GM06990 (cell line): ENCODE data around the gene EVC.

ENCODE experiments used
- DNase-seq: peaks from one replicate; pipeline ENCODE4 v3.0.0-alpha.2; 2011; ENCODE audit not compliant: insufficient read length; ENCODE audit errors: extremely low read depth
- H3K27me3 ChIP-seq: replicated peaks from 2 replicates; pipeline ENCODE4 v1.6.0; 2011; ENCODE audit warnings: low read length; ENCODE audit not compliant: control insufficient read depth, insufficient read depth
- H3K36me3 ChIP-seq: 2 replicates; pipeline ENCODE4 v1.5.1; 2011; ENCODE audit warnings: low read length; ENCODE audit not compliant: control insufficient read depth, insufficient read depth
- H3K4me3 ChIP-seq: replicated peaks from 2 replicates; pipeline ENCODE4 v1.5.1; 2011; ENCODE audit warnings: low read depth, mild to moderate bottlenecking, control low read depth, low read length
- CTCF ChIP-seq: IDR thresholded peaks from 2 replicates; pipeline ENCODE4 v1.5.1; 2011; ENCODE audit warnings: low read length, control low read depth, mild to moderate bottlenecking, inconsistent platforms; ENCODE audit not compliant: insufficient read depth, poor library complexity, severe bottlenecking

EVC gene

GRCh38 chr4:5718411-5718810 is 7.4 kb downstream of the EVC start:
- TF ChIP-seq CTCF = no peak
- Histone ChIP-seq H3K36me3 (peaks cover 3% of the 10 kb centered on the region), H3K27me3 (no peaks in the 10 kb centered on the region), H3K4me3 (no peak overlapping the region)
- no peak for DNase-seq

- TF ChIP-seq CTCF = peak; percentile 7
- H3K4me3 ChIP-seq = no peak overlapping the region
- peak; percentile 34 for DNase-seq
- peaks cover 3% of the 10 kb centered on the region for H3K36me3 ChIP-seq
- H3K27me3 ChIP-seq = no peaks in the 10 kb centered on the region
These were observed 8.5 kb downstream of the EVC start for GRCh38 chr4:5719350-5720055.

GRCh38 chr4:5720157-5720850 is 9.3 kb downstream of the EVC start:
- Histone ChIP-seq H3K4me3 (no peak overlapping the region), H3K36me3 (peaks cover 3% of the 10 kb centered on the region), H3K27me3 (no peaks in the 10 kb centered on the region)
- TF ChIP-seq CTCF = no peak
- no peak for DNase-seq

- DNase-seq = no peak
- no peak overlapping the region for H3K4me3 ChIP-seq
- H3K36me3 ChIP-seq = peaks cover 3% of the 10 kb centered on the region
- H3K27me3 ChIP-seq = no peaks in the 10 kb centered on the region
- no peak for TF ChIP-seq CTCF
These were observed 10.0 kb downstream of the EVC start for GRCh38 chr4:5720980-5721379.

DNA sequence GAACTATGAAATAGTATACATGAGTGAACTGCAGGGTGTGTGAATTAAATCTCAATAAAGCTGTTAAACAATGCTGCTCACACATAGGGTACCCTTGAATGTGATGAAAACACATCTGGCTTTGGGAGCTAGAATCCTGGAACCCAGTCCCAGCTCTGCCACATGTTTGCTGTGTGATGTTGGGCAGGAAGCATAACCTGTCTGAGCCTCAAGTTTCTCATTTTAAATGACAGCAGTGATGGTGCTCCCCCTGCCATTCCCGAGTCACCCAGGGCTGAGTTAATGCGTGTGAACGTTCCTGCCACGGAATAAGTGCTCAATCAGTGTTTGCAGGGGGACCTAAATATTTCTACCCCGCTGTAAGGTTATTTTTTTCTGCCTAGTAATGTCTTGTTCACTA is 10.9 kb downstream of the EVC start:
- Histone ChIP-seq H3K36me3 (peaks cover 5% of the 10 kb centered on the region), H3K4me3 (no peak overlapping the region), H3K27me3 (no peaks in the 10 kb centered on the region)
- DNase-seq = no peak
- no peak for TF ChIP-seq CTCF
